Urinary bladder (tissue), 4 donors: ENCODE results near the gene PATJ. TPM values are rescaled to one million over a fixed set of nuclear protein-coding genes. Genes with fewer than 3 reads are reported as not detected.

Source experiments
- DNase-seq: peaks from one replicate; pipeline ENCODE4 v3.0.0-alpha.2; 2015; ENCODE audit errors: extremely low spot score
- H3K27ac ChIP-seq: one replicate; pipeline ENCODE4 v1.5.1; 2013; ENCODE audit warnings: low read depth, mild to moderate bottlenecking, moderate library complexity
- H3K36me3 ChIP-seq: one replicate; pipeline ENCODE4 v1.6.1; 2013; ENCODE audit warnings: mild to moderate bottlenecking, moderate library complexity; ENCODE audit not compliant: insufficient read depth
- H3K4me1 ChIP-seq: one replicate; pipeline ENCODE4 v1.6.1; 2013; ENCODE audit warnings: mild to moderate bottlenecking, moderate library complexity; ENCODE audit not compliant: insufficient read depth
- H3K4me3 ChIP-seq: one replicate; pipeline ENCODE4 v1.5.1; 2013; ENCODE audit warnings: low read depth, low read length
- WGBS: extraction: QIAGEN DNeasy Blood & Tissue Kit; methylation state at CpG from one replicate; pipeline ENCODE4 v1.1.7; 2013; 5-methylcytosine and 5-hydroxymethylcytosine counted together
- polyA plus RNA-seq: library from polyadenylated mRNA; stranded (reverse); fragments of 200-250 nt; gene quantifications from one replicate; pipeline ENCODE4 v1.2.3, GENCODE V29; 2013
- total RNA-seq: library from RNA; depleted of rRNA; stranded (reverse); fragments of >200 nt; gene quantifications from one replicate; pipeline ENCODE4 v1.2.3, GENCODE V29; 2014
- donor health status: healthy with polysubstance abuse.
- donor health status: healthy.

The PATJ gene
- total and polyA plus RNA-seq, 2 donors = 6.6 to 33.1 TPM

- DNase-seq = no peak
- no peaks in the 10 kb centered on the region for H3K36me3 ChIP-seq
- 96% methylated on average over 1 of the region's 1 CpG for WGBS
- no peaks in the 10 kb centered on the region for H3K4me1 ChIP-seq
- H3K27ac ChIP-seq = no peak overlapping the region
- H3K4me3 ChIP-seq = no peak overlapping the region
Observed at GRCh38 chr1:61995641-61996040, 253.4 kb downstream of the PATJ start.

GRCh38 chr1:61997123-61997522 lies 254.8 kb downstream of the PATJ start:
- Histone ChIP-seq H3K4me1 (no peaks in the 10 kb centered on the region), H3K4me3 (no peak overlapping the region), H3K27ac (no peak overlapping the region), H3K36me3 (no peaks in the 10 kb centered on the region)
- WGBS = 89% methylated on average over 3 of the region's 3 CpGs
- DNase-seq = no peak

GRCh38 chr1:62003777-62004176 lies 261.5 kb downstream of the PATJ start:
- Histone ChIP-seq H3K4me1 (no peaks in the 10 kb centered on the region), H3K4me3 (no peak overlapping the region), H3K27ac (no peak overlapping the region), H3K36me3 (no peaks in the 10 kb centered on the region)
- DNase-seq = no peak
- 93% methylated on average over 2 of the region's 2 CpGs for WGBS

GRCh38 chr1:62006690-62007089 lies 264.4 kb downstream of the PATJ start:
- H3K36me3 ChIP-seq = no peaks in the 10 kb centered on the region
- H3K4me3 ChIP-seq = no peak overlapping the region
- WGBS = 77% methylated on average over 2 of the region's 2 CpGs
- DNase-seq = no peak
- H3K4me1 ChIP-seq = no peaks in the 10 kb centered on the region
- no peak overlapping the region for H3K27ac ChIP-seq

GRCh38 chr1:62011006-62011405 lies 268.7 kb downstream of the PATJ start:
- Histone ChIP-seq H3K27ac (no peak overlapping the region), H3K4me1 (no peaks in the 10 kb centered on the region), H3K4me3 (no peak overlapping the region), H3K36me3 (no peaks in the 10 kb centered on the region)
- 75% methylated on average over 4 of the region's 4 CpGs for WGBS
- no peak for DNase-seq

GRCh38 chr1:62012095-62012494 lies 269.8 kb downstream of the PATJ start:
- no peak overlapping the region for H3K4me3 ChIP-seq
- H3K36me3 ChIP-seq = no peaks in the 10 kb centered on the region
- H3K27ac ChIP-seq = no peak overlapping the region
- 47% methylated on average over 1 of the region's 1 CpG for WGBS
- DNase-seq = no peak
- no peaks in the 10 kb centered on the region for H3K4me1 ChIP-seq

- WGBS = 54% methylated on average over 6 of the region's 6 CpGs
- H3K36me3 ChIP-seq = no peaks in the 10 kb centered on the region
- no peak for DNase-seq
- H3K27ac ChIP-seq = no peak overlapping the region
- no peaks in the 10 kb centered on the region for H3K4me1 ChIP-seq
- no peak overlapping the region for H3K4me3 ChIP-seq
Observed at GRCh38 chr1:62012836-62013235, 270.6 kb downstream of the PATJ start.

- Histone ChIP-seq H3K36me3 (no peaks in the 10 kb centered on the region), H3K27ac (no peak overlapping the region), H3K4me3 (no peak overlapping the region), H3K4me1 (no peaks in the 10 kb centered on the region)
- 85% methylated on average over 5 of the region's 5 CpGs for WGBS
- no peak for DNase-seq
Observed at GRCh38 chr1:62013264-62013663, 271.0 kb downstream of the PATJ start.

- WGBS = 80% methylated on average over 6 of the region's 6 CpGs
- no peak for DNase-seq
- H3K4me3 ChIP-seq = no peak overlapping the region
- no peaks in the 10 kb centered on the region for H3K36me3 ChIP-seq
- H3K4me1 ChIP-seq = no peaks in the 10 kb centered on the region
- H3K27ac ChIP-seq = no peak overlapping the region
Observed at GRCh38 chr1:62022382-62022983, 280.2 kb downstream of the PATJ start.

- Histone ChIP-seq H3K4me1 (no peaks in the 10 kb centered on the region), H3K36me3 (no peaks in the 10 kb centered on the region), H3K27ac (no peak overlapping the region), H3K4me3 (no peak overlapping the region)
- WGBS = 89% methylated on average over 2 of the region's 2 CpGs
- no peak for DNase-seq
Observed at GRCh38 chr1:62024690-62025089, 282.4 kb downstream of the PATJ start.

- Histone ChIP-seq H3K36me3 (no peaks in the 10 kb centered on the region), H3K4me3 (no peak overlapping the region), H3K27ac (no peak overlapping the region), H3K4me1 (no peaks in the 10 kb centered on the region)
- 58% methylated on average over 4 of the region's 4 CpGs for WGBS
- no peak for DNase-seq
Observed at GRCh38 chr1:62025154-62025553, 282.9 kb downstream of the PATJ start.

GRCh38 chr1:62025892-62026291 lies 283.6 kb downstream of the PATJ start:
- no peak overlapping the region for H3K27ac ChIP-seq
- no peak overlapping the region for H3K4me3 ChIP-seq
- 85% methylated on average over 2 of the region's 2 CpGs for WGBS
- no peaks in the 10 kb centered on the region for H3K36me3 ChIP-seq
- no peak for DNase-seq
- no peaks in the 10 kb centered on the region for H3K4me1 ChIP-seq

- Histone ChIP-seq H3K4me3 (no peak overlapping the region), H3K27ac (no peak overlapping the region), H3K4me1 (no peaks in the 10 kb centered on the region), H3K36me3 (no peaks in the 10 kb centered on the region)
- 77% methylated on average over 2 of the region's 2 CpGs for WGBS
- DNase-seq = no peak
Observed at GRCh38 chr1:62029704-62030103, 287.4 kb downstream of the PATJ start.

- H3K27ac ChIP-seq = no peak overlapping the region
- DNase-seq = no peak
- no peaks in the 10 kb centered on the region for H3K4me1 ChIP-seq
- WGBS = 73% methylated on average over 4 of the region's 4 CpGs
- H3K4me3 ChIP-seq = no peak overlapping the region
- H3K36me3 ChIP-seq = no peaks in the 10 kb centered on the region
Observed at GRCh38 chr1:62034790-62035189, 292.5 kb downstream of the PATJ start.

GRCh38 chr1:62037274-62037673 lies 295.0 kb downstream of the PATJ start:
- no peak overlapping the region for H3K27ac ChIP-seq
- H3K36me3 ChIP-seq = no peaks in the 10 kb centered on the region
- DNase-seq = no peak
- no peak overlapping the region for H3K4me3 ChIP-seq
- 53% methylated on average over 1 of the region's 1 CpG for WGBS
- no peaks in the 10 kb centered on the region for H3K4me1 ChIP-seq
